Medulla oblongata (tissue), 1 donor: ENCODE results near the gene LHPP.

ENCODE experiments used
- DNase-seq: peaks from one replicate; pipeline ENCODE4 v3.0.0-alpha.2; 2015; ENCODE audit errors: extremely low spot score

The LHPP gene

GRCh38 chr10:124641282-124642087 lies 179.9 kb downstream of the LHPP start:
- DNase-seq = peak; percentile 76

DNA sequence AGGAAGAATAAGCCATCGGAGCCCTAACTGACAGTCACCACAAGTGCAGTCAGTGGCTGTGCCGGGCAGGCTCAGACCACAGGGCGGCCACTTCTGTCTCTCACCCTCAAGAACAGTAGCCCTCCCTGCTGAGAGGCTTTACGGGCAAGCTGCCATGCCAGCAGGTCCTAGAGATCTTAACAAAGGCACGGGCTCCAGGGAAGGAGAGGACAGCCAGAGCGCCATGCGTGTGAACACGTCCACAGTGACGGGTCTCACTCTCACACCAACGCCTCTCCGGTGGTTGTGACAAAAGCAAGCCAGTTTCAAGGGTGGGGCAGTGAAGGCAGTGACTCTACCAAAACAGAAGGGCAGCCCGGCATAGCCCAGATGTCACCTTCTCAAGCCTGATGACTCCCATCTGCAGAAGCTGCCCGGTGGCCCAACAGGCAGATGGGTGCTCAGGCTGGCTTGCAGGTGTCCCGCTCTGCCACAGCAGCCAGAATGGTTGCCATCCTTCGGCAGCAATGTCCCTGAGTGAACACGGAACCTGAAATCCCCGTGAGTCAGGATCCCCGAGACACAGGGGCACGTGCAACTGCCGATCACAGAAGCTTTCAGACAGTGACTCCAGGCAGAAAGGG lies 180.6 kb downstream of the LHPP start:
- no peak for DNase-seq

DNA sequence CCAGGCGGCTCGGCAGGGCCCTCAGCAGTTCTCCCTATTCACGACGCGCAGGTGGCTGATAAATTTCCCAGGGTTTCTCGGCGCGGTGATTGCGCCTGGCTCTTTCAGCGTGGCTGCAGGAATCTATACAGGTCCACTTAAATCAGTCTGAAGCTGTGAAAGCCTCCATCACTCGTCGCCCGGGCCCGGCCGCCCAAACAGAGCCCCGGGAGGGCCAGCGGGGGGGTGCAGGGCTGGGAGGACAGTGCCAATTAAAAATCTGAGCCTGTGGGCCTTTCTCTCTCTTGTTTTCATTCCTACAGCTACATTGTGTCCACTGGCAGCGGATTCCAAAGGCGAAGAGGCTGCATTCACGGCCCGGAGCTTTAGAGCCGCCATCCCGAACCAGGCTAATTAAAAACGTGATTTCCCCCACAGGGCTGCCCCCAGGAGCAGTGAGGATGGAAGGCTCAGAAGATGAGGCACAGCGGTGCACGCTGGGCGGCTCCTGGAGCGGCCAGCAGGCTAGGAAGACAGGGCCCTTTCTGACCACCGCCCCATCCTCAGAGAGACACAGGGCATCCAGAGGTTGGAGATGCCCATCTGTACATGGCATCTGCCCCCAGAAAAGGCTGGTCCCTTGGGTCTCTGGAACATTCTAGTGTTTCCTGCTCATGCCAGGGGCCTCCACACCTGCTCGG lies 181.8 kb downstream of the LHPP start:
- DNase-seq = no peak

GRCh38 chr10:124644236-124644635 lies 182.6 kb downstream of the LHPP start:
- no peak for DNase-seq

DNA sequence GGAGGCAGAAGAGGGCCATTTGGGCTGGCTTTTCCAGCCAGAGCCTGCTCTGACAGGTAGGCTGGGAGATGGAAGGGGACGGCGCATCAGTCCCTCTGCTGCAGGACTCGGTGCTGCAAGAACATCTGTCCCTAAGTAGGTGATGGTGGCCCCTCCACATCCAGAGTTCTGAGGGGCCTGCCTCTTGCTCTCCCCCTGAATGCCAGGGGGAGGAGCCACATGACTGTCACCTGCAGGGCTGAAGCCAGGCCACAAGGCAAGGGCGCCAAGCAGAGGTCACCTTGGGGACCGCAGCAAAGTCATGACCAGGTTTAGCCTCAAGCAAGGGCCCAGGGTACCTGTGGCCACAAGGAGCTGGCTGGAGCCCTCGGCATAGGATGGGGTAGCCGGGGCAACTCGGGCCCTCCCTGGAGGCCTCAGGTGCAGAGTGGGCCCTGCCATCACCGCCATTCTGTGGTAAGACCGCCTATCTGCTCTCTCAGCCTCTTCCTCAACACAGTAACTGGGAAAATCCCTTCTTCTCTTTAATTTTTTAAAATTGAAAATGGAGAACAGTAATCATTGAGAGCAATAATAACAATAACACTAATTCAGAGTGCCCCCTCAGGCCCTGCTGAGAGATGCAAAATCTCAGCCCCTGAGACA lies 183.3 kb downstream of the LHPP start:
- DNase-seq = no peak

DNA sequence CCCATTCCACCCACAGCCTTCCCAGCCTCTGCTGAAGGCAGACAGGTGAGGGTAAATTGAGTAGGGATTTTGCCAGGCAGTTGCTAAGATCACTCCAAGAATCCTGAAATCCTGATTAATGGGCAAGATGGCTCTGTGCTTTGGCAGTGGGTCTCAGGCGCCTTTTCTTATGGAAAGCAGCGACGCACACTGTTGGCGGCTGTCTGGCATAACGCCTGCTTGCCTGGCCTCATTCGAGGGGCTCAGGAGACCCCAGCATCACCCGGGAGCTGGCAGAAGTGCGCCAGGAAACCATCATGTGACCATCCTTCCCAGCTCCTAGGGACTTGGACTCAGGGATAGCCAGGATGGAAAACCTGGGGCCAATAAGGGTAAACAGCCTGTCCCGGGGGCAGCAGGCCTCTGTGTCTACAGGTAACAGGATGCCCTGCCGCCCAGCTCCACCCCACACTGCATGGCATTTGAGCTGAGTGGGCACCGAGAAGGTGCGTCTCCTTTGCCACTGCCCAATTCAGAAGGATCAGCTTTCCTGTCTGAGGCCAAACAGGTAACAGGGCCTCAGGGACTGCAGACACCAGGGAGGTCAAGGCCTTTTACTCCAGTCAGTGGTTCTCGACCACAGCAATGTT lies 184.0 kb downstream of the LHPP start:
- no peak for DNase-seq

DNA sequence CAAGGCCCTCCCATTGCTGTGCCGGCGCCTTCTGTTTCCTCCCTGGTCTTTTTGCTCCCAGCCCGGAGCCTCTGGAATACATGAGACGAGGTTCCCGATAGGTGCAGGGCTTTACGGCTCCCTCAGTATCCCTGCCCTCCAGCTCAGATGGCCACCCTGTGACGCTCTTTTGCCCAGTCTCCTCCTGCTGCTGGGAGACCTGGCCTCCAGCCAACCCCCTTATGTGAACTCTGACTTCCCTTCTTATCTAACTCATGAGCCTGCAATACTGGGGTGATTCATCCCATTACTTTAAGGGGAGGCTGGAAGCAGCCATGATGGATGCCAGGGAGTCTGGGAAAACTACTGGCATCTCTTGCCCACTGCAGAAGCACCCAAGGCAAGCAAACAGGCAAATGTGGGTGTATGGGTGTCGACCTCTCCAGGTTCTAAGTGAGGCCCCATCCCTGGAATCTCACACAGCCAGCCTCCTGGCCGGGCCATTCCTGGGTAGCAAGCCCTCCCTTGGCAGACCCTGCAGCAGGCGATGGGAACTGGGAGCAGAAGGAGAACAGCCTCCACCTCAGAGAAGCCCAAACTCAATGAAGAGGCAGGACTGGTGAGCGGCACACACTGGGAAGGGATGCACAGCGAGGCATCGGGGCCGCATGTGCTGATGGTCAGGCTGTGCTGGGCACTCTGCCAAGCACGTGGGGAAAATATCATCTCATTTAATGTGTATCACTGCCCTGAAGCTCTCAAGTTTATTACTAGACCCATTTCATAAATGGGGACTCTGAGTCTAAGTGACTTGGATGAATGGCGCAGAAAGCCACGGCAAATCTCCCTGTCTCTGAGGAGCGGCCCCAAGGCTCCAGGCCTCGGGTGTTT lies 185.1 kb downstream of the LHPP start:
- peak; percentile 74 for DNase-seq

GRCh38 chr10:124647421-124648130 lies 186.0 kb downstream of the LHPP start:
- peak; percentile 81 for DNase-seq

DNA sequence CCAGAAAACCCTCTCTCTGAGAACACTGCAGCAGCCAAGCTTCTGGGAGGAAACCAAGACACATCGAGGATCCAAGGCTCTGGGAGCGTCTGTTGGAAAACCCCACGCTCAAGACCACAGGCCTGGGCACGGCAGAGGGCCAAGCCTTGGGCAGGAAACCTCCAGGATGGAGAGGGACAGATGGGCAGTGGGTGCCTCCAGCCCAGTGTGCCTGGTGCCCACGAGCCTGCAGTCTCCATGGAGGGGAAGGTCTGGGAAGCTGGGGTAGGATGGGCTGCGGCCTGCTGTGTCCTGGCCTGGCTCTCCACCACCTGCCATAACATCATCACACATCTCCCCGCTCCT lies 186.5 kb downstream of the LHPP start:
- no peak for DNase-seq

DNA sequence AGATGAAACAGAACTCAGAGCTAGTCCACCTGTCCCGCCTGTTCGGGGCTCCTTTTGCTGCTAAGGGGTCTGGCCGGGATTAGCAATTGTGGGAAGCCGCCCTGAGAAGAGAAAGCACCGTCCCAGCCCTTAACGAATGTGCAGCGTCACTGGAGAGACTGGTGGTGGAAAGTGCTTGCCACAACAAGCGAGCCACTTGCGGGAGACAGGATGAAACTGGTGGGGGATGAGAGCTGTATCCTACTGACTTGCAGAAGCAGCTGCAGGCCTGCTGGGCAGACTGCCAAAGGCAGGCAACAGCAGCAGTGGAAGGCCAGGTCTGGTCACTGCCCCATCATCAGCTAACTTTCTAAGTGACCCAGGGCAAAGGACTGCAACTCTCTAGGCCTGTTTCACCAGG lies 187.1 kb downstream of the LHPP start:
- peak; percentile 92 for DNase-seq

DNA sequence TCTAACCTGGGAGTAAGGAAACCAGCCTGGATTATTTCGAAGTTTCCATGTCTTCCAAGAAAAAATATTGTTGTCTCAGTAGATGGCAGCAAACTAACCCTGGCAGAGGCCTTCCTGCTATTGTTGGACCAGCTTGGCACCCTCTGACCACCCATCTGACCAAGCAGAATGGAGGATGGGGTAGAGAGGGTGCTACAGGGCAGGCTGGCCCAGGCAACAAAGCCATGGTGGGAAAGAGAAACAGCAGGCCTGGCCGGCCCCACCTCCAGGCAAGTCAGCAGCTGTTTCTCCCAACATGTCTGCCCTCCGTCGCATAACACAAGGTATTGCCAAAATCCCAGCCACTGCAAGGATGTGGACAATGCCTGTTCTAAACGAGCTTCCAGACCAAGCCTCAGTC lies 187.6 kb downstream of the LHPP start:
- peak; percentile 85 for DNase-seq

DNA sequence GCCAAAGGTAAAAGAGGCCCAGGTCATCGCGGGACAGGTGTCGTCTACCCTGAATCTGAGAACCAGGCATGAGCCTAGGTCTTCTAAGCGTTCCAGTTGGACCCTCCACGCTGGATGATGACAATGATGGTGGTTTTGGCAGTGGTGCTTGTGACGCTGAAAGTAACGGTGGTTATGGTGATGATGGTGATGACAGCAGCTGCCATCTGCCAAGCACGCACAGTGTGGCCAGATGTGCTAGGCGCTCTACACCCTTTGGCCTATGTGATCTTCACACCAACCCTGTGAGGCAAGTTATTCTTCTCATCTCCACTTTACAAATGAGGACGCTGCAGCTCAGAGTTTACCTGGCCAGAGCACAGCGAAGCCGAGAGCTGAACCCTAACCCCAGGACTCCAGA lies 188.6 kb downstream of the LHPP start:
- DNase-seq = no peak

GRCh38 chr10:124650820-124651401 lies 189.3 kb downstream of the LHPP start:
- DNase-seq = no peak

DNA sequence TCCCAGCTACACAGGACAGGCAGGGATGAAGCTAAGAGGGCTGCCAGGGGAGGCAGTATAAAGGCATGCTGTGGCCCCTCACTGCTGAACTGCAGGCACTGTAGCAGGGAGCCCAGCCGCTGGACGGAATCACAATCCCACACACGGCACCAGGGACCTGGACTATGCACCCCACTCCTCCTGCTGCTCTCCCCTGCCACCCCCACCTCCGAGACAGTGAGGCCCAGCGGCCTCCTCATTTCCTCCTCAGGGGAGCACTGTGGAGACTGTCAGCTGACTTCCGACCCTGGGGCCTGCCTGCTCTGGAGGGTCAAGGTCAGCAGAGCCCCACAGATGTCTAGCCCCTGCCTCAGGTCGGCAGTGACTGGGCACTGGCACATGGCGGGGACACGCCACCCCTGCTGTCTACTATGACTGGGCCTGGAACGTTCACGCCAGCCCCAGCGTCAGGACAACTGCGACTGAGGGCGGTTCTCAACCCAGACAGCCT lies 189.8 kb downstream of the LHPP start:
- DNase-seq = no peak

GRCh38 chr10:124652200-124652599 lies 190.6 kb downstream of the LHPP start:
- no peak for DNase-seq

GRCh38 chr10:124652701-124653100 lies 191.1 kb downstream of the LHPP start:
- no peak for DNase-seq

GRCh38 chr10:124653311-124653710 lies 191.7 kb downstream of the LHPP start:
- no peak for DNase-seq

GRCh38 chr10:124653811-124654651 lies 192.4 kb downstream of the LHPP start:
- DNase-seq = no peak

DNA sequence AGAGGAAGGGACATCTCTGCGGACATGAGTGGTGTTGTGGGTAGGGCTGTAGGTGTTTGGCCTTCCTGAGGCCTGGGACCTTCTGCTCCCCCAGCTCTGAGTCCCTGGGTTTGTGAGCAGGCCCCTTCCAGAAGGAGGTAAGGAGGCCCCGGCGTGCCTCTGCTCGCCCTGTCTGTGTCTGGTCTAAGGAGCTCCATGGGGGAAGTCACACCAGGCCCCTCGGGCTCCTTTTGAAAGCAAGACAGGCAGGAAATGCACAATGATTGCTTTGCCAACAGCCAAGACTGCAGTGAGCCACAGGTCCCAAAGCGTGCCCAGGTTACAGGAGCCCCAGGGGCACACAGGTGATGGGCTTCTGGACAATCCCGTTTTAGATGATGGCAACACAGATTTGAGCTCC lies 193.1 kb downstream of the LHPP start:
- DNase-seq = no peak
